Cardiac fibroblast (primary cell): ENCODE measurements around the gene NUS1.
"Not testable (repeated sequence)": the region's sequence is repeated elsewhere in the genome, so short reads cannot be mapped to it uniquely, and the experiment has no call there.

ENCODE experiments used
- DNase-seq, 2 donors: peaks; one replicate each; pipeline versions ENCODE4 v3.0.0 to v3.0.0-alpha.2; 2010; ENCODE audit warnings: low read depth in 2 of 2
- H3K4me3 ChIP-seq, 2 donors: replicated peaks in 1 of 2; 1 replicate in 1 of 2; 2 replicates in 1 of 2; pipeline ENCODE4 v1.5.1; 2011; ENCODE audit warnings: low read depth in 2 of 2, low read length in 2 of 2, mild to moderate bottlenecking in 2 of 2, moderate library complexity in 1 of 2
- CTCF ChIP-seq: IDR thresholded peaks from one replicate; pipeline ENCODE4 v1.5.1; 2011; ENCODE audit warnings: low read depth, mild to moderate bottlenecking, low read length, inconsistent platforms

NUS1 gene

GRCh38 chr6:117681162-117681741, 6.0 kb downstream of the NUS1 start:
- no peak for TF ChIP-seq CTCF
- DNase-seq: peak; percentile 23 to 38
- H3K4me3 ChIP-seq: no peak overlapping the region

DNA sequence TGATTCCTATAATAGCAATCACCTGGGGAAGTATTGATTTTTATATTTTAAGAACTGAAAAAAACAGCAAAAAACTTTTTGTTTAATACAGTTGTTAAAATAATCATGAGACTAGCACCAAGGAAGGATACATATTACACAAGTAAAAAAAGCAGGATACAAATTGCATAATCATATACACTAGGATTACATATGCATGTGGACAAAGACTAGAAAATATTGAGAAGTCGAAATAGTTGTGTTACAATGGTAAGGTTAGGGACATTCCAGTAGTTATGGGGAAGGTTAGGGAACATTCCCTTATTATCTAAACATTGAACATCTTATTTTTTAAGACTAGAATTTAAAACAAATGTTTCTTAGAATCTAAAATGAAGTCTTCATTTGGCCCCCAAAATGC, 9.5 kb downstream of the NUS1 start:
- TF ChIP-seq CTCF: no peak
- no peak overlapping the region for H3K4me3 ChIP-seq

DNA sequence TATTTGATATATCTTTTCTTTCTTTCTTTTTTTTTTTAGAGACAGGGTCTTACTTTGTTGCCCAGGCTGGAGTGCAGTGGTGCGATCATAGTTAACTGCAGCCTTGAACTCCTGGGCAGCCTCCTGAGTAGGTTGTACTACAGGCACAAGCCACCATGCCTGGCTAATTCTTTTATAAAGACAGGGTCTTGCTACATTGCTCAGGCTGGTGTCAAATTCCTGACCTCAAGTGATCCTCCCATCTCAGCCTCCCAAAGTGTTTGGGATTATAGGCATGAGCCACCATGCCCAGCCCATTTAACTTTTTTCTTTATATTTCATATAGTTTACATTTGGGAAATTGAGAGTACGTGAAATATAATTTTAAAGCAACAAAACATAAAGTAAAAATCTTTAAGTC, 10.1 kb downstream of the NUS1 start:
- H3K4me3 ChIP-seq: no peak overlapping the region
- TF ChIP-seq CTCF: no peak
- DNase-seq: no peak

More for the DNA sequence above, 9.5 kb downstream of the NUS1 start:
- no peak for DNase-seq

GRCh38 chr6:117687021-117687648, 11.9 kb downstream of the NUS1 start:
- DNase-seq: no peak
- H3K4me3 ChIP-seq: no peak overlapping the region
- TF ChIP-seq CTCF: no peak

- H3K4me3 ChIP-seq, DNase-seq: not testable (repeated sequence)
These were observed 14.3 kb downstream of the NUS1 start for GRCh38 chr6:117689584-117689983.

DNA sequence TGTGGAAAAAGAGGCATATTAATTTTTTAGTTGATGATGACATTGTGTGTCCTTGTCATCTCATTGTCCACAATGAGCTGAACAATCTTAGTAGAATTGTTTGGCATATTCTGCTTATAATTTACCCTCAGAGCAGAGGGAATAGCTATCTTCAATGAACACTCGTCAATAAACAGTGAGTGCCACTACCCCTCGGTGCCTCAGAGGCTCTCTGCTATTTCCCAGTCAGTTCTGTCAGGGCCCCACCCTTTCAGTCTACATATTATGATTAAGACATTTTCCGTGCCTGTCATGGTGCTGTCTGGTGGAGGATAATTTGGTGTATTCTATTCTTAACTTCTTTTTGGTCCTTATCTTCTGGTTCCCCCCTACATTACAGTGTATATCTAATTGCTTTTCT, 31.2 kb downstream of the NUS1 start:
- no peak for TF ChIP-seq CTCF
- H3K4me3 ChIP-seq: no peak overlapping the region
- DNase-seq: no peak

DNA sequence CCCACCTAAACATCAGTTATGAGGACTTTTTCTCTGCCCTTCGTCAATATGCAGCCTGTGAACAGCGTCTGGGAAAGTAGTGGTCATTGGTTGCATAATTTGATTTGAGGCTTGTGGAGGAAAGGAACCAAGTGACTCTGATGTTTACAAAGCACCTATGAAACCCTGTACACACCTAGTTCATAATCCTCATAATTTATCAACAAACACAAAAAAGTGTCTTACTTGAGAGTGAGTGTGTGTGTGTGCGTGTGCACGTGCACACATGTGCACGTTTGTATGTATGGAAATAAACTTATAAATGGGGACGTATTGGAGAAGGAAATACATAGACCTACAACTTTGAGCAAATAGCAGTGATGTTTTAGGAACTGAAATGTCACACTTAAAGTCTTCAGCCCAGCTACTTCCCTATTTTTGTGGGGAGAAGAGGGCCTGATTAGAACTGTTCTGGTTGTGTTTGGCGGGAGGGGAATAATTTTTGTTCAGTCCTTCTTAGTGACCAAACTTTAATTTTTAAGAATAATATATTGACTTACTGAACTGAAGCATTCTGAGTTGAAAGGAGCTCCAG, 31.8 kb downstream of the NUS1 start:
- H3K4me3 ChIP-seq, DNase-seq: not testable (repeated sequence)

DNA sequence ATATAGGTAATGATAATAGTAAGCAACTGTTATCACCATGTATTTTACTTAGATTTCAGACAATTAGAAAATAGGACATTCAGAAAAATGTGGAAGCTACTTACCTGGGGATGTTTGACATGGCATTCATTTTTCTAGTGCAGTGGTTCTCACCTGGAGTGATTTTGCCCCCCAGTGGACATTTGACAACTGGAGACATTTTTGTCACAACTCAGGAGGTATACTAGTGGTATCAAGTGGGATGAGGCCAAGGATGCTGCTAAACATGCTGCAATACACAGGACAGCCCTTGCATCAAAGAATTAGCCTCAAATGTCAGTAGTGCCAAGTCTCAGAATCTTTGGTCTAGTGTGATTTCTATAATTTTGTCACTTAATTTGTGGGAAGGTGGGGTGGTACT, 36.1 kb downstream of the NUS1 start:
- H3K4me3 ChIP-seq: no peak overlapping the region
- TF ChIP-seq CTCF: no peak
- DNase-seq: no peak
